Kasumi-1 (cell line): Measurements from ENCODE around the gene INSL3.

ENCODE experiments used
- DNase-seq, 2 experiments: peaks; one replicate each; lab custom pipeline; 2025; lab: John Stamatoyannopoulos, UW

Gene INSL3

GRCh38 chr19:17821190-17821589, at the start of gene INSL3:
INSL3 (minus strand) TSS chr19:17821519; CDS start chr19:17821506, 13 bp downstream.
- DNase-seq = no peak

GRCh38 chr19:17869114-17869608, 47.8 kb upstream of the INSL3 start:
- DNase-seq = no peak

GRCh38 chr19:17868669-17869068, 47.4 kb upstream of the INSL3 start:
- no peak for DNase-seq

- DNase-seq = no peak
Measured at GRCh38 chr19:17866964-17867486, 45.7 kb upstream of the INSL3 start.

GRCh38 chr19:17866312-17866963, 45.1 kb upstream of the INSL3 start:
- DNase-seq = no peak

GRCh38 chr19:17865364-17866311, 44.3 kb upstream of the INSL3 start:
- DNase-seq = no peak

GRCh38 chr19:17863520-17864182, 42.3 kb upstream of the INSL3 start:
- no peak for DNase-seq

GRCh38 chr19:17862711-17863519, 41.6 kb upstream of the INSL3 start:
- DNase-seq = no peak

- DNase-seq = no peak
Measured at GRCh38 chr19:17861542-17862402, 40.5 kb upstream of the INSL3 start.

- no peak for DNase-seq
Measured at GRCh38 chr19:17860993-17861360, 39.7 kb upstream of the INSL3 start.

GRCh38 chr19:17860331-17860992, 39.1 kb upstream of the INSL3 start:
- DNase-seq = no peak

- DNase-seq = peak; percentile 99
Measured at GRCh38 chr19:17859533-17860330, 38.4 kb upstream of the INSL3 start, which contains the start of gene RPL18A. RPL18A (plus strand) TSS chr19:17859910; CDS start chr19:17859957, 47 bp downstream.

- DNase-seq = peak; percentile 61 to 69
Measured at GRCh38 chr19:17855280-17856152, 34.2 kb upstream of the INSL3 start.

GRCh38 chr19:17854061-17854460, 32.7 kb upstream of the INSL3 start:
- DNase-seq = no peak

- DNase-seq = no peak
Measured at GRCh38 chr19:17848595-17849292, 27.4 kb upstream of the INSL3 start.

GRCh38 chr19:17847538-17848366, 26.4 kb upstream of the INSL3 start, which contains the start of gene JAK3:
JAK3 (minus strand) TSS chr19:17847982; CDS start chr19:17844417, 3,565 bp downstream.
- peak; percentile 71 to 74 for DNase-seq
